ENCODE measurements around the gene ACOX2. TPM values are rescaled to one million over a fixed set of nuclear protein-coding genes. Genes with fewer than 3 reads are reported as not detected.

ACOX2 gene
- total and polyA plus RNA-seq, 2 of the 13 experiments (the other 11 are each of a cell fraction or from before 2014, with no cell fraction given): 42.6 to 98.5 TPM

DNA sequence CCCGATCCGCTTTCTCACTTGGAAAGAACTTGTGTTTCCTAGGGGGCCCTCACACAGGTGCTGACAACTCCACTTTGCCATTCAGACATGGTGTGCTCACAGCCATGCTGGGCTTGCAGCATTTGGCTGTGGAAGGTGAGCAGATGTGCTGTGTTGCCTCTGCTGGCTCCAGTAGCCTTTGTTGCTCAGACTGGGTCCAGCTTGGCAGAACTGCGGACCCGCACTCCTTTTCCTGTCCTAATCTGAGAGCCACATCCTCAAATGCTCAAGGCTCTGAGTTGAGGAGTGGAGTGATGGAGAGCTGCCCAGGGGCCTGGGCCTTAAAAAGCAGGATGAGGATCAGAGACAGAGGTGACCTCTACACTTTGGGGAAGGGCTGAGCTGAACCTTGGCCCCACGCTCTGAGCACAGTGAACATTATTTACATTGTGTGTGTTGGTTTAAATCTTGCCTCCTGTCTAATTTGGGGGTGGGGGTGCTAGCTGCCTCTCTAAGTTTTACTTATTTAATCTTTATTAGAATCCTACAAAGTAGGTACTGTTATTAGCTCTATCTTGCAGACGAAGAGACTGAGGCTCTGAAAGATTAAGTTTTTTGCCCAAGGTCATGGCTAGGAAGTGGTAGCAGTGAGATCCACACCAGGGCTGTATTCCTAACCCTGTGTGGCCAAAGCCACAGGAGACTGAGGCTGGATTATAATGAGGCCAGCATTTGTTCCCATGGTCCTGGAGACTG lies 17.2 kb downstream of the ACOX2 start (continued):
- TF ChIP-seq HIVEP1 (CRISPR knock-in tag; IDR thresholded peaks at IDR 0.05) (no peak; the same call in 1 of the 2 replicates), NR2F2 (IDR thresholded peaks at IDR 0.05; ENCODE audit: borderline replicate concordance, low read depth) (peak; percentile 76; the same call in 1 of the 2 replicates), ZMYM2 (CRISPR knock-in tag; IDR thresholded peaks at IDR 0.05) (0 out of 2 replicates have a peak, but pooled peaks have one; percentile 34), NFE2 (CRISPR knock-in tag; IDR thresholded peaks at IDR 0.05) (no peak), ZNF329 (CRISPR knock-in tag; IDR thresholded peaks at IDR 0.05; ENCODE audit: low read depth) (no peak), YY1 (IDR thresholded peaks at IDR 0.05; ENCODE audit: insufficient read depth, insufficient replicate concordance, low read depth, low read length) (peak; percentile 29), ZNF788 (CRISPR knock-in tag; IDR thresholded peaks at IDR 0.05; ENCODE audit: borderline replicate concordance) (0 out of 2 replicates have a peak, but pooled peaks have one; percentile 44), ZNF773 (CRISPR knock-in tag; IDR thresholded peaks at IDR 0.05; ENCODE audit: borderline replicate concordance) (no peak), ZNF775 (CRISPR knock-in tag; IDR thresholded peaks at IDR 0.05; ENCODE audit: borderline replicate concordance) (no peak), MLXIP (CRISPR knock-in tag; IDR thresholded peaks at IDR 0.05; ENCODE audit: borderline replicate concordance) (no peak), ATM (IDR thresholded peaks at IDR 0.05; ENCODE audit: borderline replicate concordance) (no peak), ZNF572 (CRISPR knock-in tag; IDR thresholded peaks at IDR 0.05) (no peak), PTBP1 (IDR thresholded peaks at IDR 0.05; ENCODE audit: low read depth, low read length, poor library complexity, severe bottlenecking) (no peak), CCDC6 (CRISPR knock-in tag; IDR thresholded peaks at IDR 0.05) (peak; percentile 77), MAFF (IDR thresholded peaks at IDR 0.05; ENCODE audit: low read depth, low read length) (no peak), ZNF362 (CRISPR knock-in tag; IDR thresholded peaks at IDR 0.05; ENCODE audit: borderline replicate concordance) (peak; percentile 15; the same call in 1 of the 2 replicates), RFX3 (CRISPR knock-in tag; IDR thresholded peaks at IDR 0.05) (no peak), TARDBP (CRISPR knock-in tag; IDR thresholded peaks at IDR 0.05) (peak; percentile 48; the same call in 1 of the 2 replicates), IRF2 (CRISPR knock-in tag; IDR thresholded peaks at IDR 0.05) (peak; percentile 29; the same call in 1 of the 2 replicates), NCOA2 (CRISPR knock-in tag; IDR thresholded peaks at IDR 0.05) (peak; percentile 70; the same call in 1 of the 2 replicates), ZNF749 (CRISPR knock-in tag; IDR thresholded peaks at IDR 0.05; ENCODE audit: borderline replicate concordance) (no peak), NCOA1 (CRISPR knock-in tag; IDR thresholded peaks at IDR 0.05) (no peak), ZBTB21 (CRISPR knock-in tag; IDR thresholded peaks at IDR 0.05) (no peak)
- TF ChIP-seq, protein P1, sequence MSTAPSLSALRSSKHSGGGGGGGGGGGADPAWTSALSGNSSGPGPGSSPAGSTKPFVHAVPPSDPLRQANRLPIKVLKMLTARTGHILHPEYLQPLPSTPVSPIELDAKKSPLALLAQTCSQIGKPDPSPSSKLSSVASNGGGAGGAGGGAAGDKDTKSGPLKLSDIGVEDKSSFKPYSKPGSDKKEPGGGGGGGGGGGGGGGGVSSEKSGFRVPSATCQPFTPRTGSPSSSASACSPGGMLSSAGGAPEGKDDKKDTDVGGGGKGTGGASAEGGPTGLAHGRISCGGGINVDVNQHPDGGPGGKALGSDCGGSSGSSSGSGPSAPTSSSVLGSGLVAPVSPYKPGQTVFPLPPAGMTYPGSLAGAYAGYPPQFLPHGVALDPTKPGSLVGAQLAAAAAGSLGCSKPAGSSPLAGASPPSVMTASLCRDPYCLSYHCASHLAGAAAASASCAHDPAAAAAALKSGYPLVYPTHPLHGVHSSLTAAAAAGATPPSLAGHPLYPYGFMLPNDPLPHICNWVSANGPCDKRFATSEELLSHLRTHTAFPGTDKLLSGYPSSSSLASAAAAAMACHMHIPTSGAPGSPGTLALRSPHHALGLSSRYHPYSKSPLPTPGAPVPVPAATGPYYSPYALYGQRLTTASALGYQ (CRISPR knock-in tag; IDR thresholded peaks at IDR 0.05): 0 out of 2 replicates have a peak, but pooled peaks have one; percentile 23
- TF ChIP-seq, protein P2, sequence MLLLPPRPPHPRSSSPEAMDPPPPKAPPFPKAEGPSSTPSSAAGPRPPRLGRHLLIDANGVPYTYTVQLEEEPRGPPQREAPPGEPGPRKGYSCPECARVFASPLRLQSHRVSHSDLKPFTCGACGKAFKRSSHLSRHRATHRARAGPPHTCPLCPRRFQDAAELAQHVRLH (CRISPR knock-in tag; IDR thresholded peaks at IDR 0.05; ENCODE audit: borderline replicate concordance, low read depth): peak; percentile 53; the same call in 1 of the 2 replicates
